GM18505 (cell line): ENCODE results near the gene PTH1R.

ENCODE experiments used
- ATAC-seq: cut with Tn5 transposase; IDR thresholded peaks from one replicate; pipeline ENCODE4 v1.9.1; 2021; ENCODE audit not compliant: unreplicated experiment
- POLR2A ChIP-seq: IDR thresholded peaks from 4 replicates; pipeline ENCODE4 v1.6.1; 2011; ENCODE audit warnings: borderline replicate concordance; ENCODE audit not compliant: insufficient read depth, insufficient read length; ENCODE audit errors: extremely low read depth

The PTH1R gene

DNA sequence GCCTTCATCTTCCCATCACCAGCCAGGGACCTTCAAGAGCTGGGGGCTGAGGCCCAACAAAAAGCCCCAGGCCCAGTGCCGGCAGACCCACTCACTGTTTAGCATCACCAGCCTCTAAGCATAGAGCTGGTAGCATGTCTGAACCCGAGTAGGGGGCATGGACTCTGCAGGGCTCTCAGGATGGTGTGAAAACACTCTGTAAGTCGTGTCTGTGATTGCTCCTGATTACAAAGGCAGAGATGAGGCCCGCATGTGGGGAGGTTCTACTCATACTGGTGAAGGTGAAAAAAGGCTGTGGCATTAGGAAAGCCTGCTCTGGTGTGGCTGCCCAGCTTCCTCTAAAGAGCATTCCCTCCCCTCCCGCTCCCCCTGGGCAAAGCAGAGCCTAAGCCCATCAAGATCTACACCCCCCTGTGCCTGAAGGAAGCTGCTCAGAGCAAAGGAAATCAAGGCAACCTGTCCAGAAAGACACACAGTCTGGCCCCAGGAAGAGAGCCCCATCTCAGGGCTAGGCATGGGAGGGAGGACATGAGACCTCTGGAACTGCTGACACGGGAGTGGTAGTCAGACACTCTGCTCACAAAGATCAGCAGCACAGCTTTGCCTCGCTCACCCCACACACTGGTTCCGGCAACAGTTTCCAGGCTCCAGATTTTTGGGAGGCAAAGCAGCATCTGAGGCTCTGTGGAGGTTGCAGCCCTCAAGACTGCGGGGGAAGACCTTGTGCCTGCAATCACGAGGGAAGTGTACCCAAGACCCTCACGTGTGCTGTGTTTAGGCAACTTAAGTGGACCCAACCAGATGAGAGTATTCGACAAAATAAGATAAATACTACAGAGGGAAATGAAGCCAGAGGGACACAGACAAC, 62.3 kb downstream of the PTH1R start:
- TF ChIP-seq POLR2A: no peak
- no peak for ATAC-seq

DNA sequence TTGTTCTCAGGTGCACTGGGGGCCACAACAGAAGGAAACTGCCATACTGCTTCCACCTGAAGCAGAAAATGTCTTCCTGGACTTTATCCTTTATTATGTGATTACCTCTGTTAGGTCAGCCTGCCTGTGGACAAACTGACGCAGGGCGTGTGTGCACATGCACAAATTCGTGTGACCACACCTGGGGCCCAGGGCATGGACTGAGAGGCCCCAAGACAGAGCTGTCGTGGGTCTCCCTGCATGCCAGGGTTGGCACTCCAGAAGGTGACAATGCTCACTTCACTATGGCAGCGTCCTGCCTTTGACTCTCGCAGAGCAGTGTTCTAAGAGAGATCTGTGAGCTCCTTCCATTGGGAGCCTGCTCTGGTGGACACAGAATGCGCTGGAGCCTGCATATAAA, 64.6 kb downstream of the PTH1R start:
- TF ChIP-seq POLR2A: no peak

DNA sequence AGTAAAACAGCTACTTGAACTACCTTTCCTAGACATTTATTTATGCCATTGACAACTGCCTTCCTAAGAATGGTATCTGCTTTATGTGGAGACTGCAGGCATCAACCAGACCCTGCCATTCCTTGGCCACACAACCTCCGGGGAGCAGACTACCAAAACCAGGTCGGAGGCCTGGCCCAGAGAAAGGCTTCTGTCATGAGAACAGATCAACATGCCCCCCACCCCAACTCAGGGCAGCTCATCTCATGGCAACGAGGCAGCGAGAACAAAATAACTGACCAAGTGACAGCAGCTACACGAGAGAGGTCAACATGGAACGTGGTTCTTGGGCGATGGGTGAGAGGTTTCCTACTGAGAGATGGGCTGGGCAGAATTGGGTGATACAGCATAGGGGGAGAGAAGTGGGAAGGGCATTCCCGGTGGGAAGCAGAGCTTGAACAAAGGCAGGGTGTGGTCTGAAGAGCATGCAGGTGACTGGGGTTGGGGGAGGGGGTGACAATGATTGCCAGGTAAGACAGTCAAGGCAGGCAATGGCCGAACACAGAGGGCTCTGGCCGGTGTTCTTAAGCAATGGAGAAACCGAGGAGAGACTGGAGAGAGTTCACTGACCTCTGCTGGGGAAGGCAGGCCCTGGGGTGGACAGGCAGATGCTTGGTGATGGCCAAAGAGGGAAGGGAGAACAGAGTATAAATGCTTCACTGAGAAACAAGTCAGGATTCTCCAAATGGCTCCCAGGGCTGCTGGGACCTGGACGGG, 65.1 kb downstream of the PTH1R start:
- ATAC-seq: no peak
- TF ChIP-seq POLR2A: no peak

More for the DNA sequence above, 64.6 kb downstream of the PTH1R start:
- no peak for ATAC-seq

DNA sequence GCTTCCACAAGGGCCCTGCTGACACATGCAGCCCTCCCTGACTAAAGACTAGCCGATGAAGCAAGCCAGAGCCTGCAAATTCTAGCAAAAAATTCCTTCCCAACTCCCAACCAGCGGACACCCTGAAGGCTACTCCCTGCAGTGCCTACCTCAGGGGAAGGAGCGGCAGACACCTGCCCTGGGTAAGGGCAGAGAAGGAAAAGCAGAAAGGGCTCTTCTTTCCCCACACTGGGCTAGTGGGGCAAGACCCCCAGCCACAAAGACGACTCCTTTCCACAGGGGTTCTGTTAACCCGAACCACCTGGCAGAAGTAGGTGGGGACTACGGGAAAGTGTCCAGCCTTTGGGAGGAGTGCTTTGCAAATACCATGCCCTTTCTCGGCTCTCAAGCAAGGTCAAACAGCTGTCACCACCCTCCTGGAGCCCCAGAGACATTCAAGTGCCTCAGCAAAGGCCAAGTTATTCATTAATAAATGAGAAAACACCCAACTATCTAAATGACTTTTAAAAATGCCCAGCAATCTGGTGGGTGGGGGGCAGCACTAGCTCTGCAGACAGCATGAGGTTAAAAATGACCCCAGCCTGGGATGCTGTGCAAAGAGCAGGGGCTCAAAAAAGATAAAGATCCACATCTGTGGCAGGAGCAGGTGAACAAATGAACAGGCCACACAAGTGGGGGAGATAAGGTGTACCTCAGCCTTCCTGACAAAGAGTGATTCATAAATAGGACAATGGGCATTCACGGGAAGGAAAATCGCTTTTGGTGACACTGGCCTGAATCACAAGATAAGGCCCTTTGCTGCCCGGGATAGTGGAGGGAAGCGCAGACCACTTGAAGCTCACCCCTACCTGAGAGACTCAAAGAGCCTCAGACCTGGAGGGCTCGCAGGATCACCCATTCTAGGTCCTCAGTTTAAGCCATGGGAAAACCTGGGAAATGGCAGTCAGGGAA, 66.0 kb downstream of the PTH1R start:
- no peak for ATAC-seq
- TF ChIP-seq POLR2A: no peak

DNA sequence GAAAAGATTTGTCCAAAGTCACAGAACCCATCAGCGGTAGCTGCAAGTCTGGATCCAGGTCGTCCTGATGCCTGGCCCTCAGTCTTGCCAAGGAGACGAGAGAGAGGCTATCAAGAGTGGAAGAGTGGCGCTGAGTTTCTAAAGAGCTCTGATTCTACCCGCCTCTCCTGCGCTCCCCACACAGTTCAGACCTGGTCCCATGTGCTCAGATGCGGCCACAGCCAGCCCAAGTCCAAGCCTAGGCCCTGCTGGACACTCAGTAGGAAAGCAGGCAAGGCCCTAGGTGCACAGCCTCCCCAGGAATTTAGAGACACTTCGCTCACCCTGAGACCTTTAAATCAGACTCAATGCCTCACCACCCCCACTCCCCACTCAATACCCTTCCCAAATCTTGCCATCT, 66.7 kb downstream of the PTH1R start:
- ATAC-seq: no peak
- TF ChIP-seq POLR2A: no peak

DNA sequence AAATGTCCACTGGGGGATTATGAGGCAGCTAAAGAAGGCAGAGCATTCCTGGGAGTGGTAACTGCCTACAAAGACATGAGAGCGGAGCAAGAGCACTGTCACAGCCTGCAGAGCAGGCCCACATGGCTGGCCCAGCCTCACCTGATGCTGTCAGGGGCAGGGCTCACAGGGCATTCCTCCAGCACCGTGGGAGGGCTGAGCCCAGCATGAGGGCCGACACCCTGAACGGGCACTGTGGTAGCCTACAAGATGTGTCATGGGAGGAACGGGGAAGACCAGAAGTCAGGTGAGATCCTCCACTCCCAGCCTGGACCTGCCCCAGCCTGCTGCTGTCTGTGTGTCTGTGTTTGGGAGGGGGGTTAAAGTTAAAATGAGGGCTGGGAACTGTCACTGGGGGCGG, 68.9 kb downstream of the PTH1R start:
- TF ChIP-seq POLR2A: no peak
- no peak for ATAC-seq

DNA sequence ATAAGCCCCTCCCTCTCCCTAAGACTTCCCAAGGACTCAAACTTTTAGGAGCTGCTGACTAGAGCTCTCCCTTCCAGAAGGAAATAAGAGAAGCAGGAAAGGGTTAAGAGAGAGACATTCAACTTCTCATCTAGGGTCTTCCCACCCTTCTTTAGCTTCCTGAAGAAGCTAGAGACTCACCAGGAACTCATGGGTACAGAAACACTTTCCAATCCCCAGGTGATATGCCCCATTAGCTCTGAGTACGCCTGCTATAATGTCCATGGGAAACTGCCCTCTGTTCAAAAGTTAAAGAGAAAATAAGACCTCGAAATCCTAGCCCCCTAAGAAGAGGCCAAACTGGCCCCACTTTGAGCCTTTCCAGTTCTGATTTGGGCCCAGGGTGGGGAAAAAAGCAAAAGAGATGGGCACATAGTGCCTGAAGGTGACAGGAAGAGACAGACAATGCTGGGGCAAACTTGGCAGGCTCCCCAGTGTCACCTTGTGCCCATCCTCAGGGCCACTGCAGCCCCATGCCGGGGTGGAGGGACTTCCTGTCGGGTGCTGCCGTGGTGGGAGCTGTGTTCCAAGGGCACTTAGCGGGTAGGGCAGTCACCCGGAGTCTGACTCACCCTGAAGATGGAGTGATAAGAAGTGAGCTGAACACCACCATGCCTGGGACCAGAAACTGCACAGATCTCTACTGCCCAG, 69.5 kb downstream of the PTH1R start:
- ATAC-seq: no peak
- TF ChIP-seq POLR2A: no peak

DNA sequence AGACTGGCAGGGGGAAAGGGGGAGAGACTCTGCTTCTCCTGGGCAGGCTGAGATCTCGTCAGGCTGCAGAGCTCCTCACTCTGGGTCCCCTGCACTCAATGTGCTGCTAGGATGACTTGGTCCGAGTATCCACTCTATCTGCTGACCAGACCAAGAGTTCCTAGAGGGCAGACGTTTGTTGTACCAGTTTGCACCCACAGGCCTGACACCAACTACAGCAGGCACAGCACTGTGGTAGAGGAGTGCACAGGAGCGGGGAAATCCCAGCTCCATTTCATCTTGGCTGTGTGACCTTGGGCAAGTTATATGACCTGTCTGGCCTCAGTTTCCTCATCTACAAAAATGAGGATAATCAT, 70.0 kb downstream of the PTH1R start:
- ATAC-seq: no peak
- TF ChIP-seq POLR2A: no peak

DNA sequence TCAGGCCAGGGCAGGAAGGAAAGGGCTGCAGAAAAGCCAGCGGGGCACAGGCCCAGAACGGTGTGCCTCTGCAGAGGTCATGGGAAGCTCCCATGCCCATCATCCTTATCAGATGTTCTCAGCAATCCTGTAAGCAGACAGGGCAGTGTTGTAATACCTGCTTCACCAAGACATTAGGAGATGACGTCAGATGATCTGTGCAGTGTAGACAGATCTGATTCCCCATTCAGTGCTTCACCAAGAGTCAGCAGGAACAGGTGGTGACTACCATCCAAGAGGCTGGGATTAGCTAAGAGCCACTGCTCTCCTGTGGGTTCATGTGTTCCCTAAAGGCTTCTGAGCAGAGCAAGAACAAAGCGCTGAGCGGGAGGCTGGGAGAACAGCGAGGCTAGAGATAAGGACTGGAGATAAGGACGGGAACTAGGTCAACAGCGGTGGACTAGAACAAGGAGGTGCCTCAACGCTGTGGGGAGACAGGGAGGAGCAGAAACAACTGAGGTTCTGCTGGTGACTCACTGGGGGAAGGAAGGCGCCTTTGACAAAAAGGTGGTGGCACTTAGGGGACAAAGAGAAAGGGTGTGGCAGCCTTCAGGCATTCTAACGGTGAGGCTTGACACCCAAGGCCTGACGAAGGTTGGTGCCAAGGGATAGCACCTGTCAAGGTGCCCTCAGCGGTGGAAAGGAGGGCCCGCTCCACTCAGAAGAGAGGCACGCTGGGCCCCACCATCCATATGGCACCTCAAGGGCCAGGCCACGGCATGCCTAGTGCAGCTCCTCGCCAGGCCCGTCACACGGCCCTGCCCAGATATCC, 70.7 kb downstream of the PTH1R start:
- no peak for TF ChIP-seq POLR2A
- no peak for ATAC-seq

DNA sequence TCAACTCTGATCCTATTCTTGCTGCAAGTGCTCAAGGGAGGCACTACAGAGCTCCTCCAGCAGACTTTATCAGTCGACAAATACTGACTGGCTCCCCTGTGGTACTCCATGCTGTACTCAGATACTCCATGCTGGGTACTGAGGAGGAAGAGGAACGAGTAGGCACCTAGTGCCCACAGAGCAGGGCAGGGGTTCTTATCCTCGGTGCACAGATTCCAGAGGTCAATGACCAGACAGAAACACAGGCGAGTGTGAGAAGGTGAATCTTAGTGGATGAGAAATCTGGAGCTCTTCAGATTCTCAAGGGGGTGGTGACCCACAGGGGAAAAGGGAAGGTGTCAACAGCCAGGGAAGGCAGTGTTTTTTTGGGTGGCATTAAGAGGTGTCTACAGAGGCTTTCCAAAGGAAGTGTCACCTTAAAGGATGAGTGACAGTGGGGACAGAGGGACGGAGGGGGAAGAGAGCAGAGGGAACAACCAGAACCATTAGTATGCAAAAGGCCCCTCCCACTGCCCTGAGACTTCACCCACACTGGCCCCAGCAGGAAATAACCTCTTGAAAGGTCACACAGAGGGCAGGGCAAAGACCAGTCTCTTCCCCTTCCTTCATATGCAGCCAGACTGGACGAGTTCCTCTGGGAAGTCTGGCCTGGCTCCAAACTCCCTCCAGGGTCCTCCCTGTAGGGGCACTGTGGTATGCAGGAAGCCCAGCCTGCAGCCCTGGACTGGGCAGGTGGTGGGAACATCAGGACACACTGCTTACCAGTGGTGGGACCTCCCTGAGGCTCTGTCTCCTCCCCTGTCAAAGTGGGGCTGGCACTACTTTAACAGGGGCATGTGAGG, 71.5 kb downstream of the PTH1R start:
- ATAC-seq: no peak

DNA sequence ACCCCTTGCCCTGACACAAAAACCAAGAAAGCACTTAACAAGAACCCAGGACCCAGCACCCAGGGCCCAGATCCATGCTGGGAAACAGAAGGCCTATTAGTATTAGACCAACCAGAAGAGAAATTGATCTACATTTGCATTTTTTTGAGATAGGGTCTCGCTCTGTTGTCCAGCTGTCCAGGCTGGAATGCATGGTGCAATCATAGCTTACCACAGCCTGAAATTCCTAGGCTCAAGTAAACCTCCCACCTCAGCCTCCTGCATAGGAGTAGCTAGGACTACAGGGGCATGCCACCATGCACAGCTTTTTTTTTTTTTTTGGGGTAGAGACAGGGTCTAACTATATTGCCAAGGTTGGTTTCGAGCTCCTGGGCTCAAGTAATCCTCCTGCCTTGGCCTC, 72.7 kb downstream of the PTH1R start:
- TF ChIP-seq POLR2A: no peak
- ATAC-seq: no peak

More for the DNA sequence above, 71.5 kb downstream of the PTH1R start:
- TF ChIP-seq POLR2A: no peak

DNA sequence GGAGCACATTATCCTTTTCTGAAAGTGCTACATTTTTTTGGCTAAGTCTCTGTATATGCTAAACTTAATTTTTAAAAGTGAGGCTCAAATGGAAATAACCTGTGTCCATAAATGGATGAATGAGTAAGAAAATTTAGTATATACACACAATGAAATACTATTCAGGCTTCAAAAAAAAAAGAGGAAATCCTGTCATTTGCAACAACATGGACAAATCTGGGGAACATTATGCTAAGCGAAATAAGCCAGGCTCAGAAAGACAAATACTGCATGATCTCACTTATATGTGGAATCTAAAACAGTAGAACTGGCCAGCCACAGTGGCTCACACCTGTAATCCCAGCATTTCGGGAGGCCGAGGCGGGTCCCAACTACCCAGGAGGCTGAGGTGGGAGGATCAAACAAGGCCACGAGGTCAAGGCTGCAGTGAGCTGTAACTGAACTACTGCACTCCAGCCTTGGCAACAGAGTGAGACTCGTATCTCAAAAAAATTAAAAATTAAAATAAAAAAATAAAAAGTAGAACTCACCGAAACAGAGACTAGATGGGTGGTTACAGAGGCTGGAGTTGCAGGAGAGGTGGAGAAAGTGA, 73.2 kb downstream of the PTH1R start:
- no peak for ATAC-seq
- TF ChIP-seq POLR2A: no peak
